HG02763 (cell line): ENCODE data around the gene CEP72.

Experiments used
- ATAC-seq: cut with Tn5 transposase; IDR thresholded peaks from one replicate; pipeline ENCODE4 v1.9.1; 2021; ENCODE audit warnings: mild to moderate bottlenecking, moderate library complexity; ENCODE audit not compliant: unreplicated experiment

The CEP72 gene

DNA sequence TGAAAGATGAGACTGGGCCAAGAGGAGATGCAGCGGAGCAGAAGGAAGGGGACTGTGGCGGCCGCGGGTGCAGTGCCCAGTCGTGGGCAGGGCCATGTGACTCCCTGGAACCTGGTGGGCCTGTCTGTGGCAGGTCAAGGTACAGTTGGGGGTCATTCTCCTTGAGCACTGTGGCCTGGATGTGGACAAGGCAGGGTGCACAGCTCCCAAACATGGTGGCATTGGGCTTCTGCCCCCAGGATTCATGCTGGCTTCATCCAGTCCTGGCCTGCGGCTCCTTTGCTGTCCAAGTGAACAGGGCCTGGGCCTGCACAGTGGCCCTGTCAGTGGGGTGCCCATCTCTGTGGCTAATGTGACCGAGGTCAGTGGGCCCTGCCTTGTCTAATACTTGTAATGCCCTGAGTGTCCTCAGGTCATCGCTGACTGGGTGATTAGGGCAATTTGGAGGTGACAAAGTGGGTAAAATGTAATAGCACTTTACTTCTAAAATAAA, 39.9 kb downstream of the CEP72 start:
- ATAC-seq, result no peak

DNA sequence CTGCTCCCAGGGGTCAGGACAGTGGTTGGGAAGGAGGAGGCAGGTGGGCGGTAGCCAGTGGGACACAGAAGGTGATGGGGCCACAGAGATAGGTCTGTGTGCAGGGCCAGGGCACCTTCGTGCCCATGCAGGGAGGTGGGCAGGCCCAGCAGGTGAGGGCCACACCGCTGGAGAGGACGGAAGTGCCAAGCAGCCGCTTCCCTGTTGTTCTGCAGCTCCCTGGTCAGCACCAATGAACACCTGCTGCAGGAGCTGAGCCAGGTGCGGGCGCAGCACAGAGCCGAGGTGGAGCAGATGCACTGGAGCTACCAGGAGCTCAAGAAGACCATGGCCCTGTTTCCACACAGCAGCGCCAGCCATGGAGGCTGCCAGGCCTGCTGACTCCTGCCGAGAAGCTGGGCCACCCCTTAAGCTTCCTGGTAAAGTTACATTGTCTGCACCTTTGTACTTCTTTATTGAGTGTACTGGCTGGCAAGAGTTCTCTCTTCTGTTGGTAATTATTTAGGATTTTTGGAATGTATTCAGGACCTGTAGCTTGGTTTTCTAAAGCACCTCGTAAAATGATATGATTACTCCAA, 40.7 kb downstream of the CEP72 start:
- ATAC-seq, result no peak

DNA sequence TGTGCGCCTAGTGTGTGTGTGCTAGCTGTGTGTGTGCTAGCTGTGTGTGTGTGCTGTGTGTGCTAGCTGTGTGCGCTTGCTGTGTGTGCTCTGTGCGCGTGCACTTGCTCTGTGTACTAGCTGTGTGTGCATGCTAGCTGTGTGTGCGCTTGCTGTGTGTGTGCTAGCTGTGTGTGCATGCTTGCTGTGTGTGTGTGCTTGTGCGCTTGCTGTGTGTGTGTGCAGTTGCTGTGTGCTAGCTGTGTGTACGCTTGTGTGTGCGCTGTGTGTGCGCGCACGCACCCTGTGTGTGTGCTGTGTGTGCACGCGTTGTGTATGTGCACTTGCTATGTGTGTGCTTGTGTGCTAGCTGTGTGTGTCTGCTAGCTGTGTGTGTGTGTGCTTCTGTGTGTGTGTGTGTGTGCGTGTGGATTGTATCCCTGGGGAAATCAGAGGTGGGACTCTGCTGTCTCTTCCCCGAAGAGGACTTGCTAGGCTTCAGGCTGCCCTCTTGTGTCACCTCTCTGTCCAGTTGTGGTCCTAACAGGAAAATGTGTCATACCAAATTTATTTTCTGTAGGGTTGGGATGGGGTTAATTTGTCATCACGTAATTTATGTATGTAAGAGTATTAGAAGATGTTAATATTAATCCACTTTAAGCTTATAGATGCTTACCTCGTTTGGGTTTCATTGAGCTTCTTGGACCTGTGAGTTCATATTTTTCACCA, 42.1 kb downstream of the CEP72 start:
- ATAC-seq, result no peak

DNA sequence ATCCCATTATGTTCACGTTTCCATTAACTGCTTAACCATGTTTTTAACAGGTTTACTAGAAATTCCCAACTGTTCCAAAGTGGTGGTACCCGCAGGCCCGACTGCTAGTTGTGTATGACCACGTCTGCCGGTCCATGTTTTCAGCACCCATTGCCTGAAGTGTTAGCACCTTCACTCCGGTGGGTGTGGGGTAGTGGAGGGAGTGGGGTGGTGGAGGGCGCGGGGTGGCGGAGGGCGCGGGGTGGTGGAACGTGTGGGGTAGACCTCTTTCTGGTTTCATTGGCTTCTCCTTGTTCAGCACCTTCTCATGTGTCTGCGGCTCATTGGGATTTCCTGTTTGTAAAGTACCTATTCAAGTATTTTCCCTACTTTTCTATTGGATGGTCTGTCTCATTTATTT, 43.3 kb downstream of the CEP72 start:
- ATAC-seq, result no peak

DNA sequence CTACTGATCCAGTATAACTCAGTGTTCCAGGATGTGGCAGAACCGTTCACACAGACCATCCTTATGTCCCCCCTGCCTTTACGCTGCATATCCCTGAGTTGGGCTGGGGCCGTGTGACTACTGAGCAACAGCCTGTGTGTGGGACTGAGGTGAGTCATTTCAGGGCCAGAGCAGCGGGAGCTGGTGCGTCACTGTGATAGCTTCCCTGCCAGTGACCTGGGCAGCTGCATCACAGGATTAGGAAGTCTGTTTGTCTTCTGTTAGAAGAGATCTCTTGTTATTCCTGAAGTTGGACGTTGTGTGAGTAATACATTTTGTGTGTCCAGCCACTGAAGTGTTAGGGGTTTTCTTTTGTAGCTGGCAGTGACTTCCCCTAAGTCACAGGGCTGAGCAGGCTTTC, 45.4 kb downstream of the CEP72 start:
- no peak for ATAC-seq

DNA sequence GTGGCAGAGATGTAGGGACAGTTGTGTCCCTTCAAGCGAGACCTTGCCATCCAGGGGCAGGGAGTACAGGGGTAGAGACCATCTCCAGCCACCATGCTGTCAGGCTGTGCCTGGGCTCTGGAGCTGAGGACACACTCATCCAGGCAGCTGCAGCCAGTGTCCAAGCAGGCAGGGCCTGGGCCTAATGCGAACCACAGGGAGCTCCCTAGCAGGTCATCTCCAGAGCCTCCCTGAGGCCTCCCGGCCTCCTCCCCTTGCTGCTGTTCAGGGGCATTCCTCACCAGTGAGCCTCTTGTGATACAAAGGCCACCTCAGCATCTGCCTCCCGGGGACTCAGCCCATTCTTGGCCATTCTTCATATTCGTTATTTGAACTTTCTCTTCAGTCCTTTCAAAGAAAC, 46.0 kb downstream of the CEP72 start:
- no peak for ATAC-seq

DNA sequence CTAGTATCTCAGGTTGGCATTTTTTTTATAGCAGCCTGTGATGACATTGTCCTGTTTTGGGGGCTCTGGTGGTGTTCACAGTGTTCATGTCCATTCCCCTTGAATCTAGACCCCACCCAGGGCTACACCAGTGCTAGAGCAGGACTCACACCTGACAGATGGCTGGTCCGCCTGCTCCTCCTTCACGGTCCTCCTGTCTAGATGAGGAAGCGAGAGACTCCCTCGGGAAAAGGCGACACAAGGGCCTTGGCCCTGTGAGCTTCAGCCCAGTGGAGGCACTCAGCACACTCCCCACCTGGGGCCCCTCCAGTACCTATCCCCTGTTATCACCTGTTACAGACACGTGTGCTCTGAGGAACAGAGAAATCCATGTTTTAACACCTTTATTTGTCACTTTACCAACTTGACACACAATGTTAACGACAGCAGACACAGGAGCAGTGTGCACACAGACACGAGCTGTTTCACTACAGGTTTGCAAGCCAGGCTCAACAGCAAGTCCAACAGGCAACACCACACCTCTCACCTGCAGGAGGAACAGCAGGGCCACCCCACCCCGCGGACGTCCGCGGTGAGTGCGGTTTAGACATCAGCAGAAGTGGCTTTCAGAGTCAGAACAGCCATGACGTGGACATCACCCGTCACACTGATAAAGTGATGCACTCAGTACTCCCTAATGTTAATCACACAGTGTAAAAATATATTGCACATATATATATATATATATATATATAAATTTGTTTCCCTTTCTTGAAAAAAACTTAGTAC, 47.5 kb downstream of the CEP72 start:
- no peak for ATAC-seq

DNA sequence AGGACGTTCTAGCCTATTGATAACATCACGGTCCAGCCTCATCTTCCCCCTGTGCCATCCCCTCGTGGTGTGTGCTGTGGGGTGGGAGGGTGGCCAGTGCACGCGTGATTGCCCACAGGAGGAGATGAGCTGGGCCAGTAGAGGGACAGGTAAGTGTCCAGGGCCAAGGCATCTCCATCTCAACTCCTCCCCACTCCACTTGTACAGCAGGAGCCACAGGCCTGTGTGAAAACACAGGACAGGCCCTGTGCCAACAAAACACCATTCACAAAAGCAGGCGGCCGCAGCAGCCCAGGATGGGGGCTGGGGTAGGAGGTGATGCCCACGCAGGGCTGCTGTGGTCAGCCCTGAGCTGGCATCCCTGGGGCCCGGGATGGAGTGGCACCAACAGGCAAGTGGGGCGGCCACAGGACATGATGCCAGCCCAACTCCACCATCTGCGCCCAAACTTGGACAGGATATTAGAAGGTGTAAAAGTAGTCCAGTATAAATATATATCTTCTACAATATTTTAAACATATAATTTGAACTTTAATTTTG, 48.4 kb downstream of the CEP72 start:
- no peak for ATAC-seq

DNA sequence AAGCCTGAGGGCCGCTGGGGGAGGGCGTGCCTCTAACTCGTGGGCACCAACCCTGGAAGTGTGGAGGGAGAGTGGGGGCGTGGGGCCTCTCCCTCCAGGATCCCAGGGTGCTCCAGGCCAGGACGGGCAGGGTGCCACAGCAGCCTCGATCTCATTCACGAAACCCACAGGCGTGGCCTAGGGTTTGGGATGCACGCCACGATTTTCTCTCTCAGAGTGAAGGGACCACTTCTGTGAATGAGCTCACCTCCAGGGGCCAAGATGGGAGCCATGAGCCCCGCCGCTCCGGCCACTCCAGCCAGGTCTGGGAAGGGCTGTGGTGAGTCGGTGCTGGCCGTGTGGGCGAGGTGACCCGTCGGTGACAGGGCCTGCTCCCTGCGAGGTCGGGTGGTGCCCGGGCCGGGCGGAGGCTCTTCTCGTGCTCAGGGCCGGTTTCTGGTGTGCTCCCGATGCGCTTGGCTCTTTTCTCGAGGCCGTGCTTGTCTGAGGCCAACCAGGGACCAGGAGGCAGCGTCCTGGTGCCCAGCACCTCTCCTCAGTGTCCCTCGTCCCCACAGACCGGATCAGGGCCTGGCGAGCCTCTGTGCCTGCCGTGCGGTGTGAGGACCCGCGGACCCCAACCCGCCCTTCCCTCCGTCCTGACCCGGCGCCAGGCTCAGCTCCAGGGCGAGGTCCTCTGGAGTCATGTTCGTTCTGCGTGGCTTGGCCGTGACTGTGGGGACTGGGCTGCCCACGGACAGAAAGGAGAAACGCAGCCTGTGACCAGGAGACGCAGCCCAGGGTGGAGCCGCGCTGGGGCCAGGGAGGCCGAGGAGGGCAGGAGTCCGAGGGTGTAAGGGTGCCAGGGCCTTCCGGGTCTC, 50.0 kb downstream of the CEP72 start:
- ATAC-seq, result no peak

DNA sequence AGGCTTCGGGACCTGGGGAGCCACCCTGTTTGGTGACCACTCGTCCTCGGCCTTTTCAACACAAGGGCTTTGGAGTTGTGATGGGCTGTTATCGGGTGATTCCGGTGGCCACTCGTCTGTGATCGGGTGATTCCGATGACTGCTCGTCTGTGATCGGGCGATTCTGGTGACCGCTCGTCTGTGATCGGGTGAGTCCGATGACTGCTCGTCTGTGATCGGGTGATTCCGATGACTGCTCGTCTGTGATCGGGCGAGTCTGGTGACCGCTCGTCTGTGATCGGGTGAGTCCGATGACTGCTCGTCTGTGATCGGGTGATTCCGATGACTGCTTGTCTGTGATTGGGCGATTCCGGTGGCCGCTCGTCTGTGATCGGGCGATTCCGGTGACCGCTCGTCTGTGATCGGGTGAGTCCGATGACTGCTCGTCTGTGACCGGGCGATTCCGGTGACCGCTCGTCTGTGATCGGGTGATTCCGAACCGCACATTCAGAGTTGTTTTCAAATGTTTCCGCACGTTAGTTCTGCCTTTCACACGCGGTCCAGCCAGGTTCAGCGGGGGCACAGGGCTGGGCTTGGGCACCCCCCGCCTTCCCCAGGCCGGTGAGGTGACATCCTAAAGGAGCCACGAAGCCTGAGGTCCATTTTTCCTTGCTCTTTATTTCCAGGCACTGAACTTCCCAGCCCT, 50.8 kb downstream of the CEP72 start:
- no peak for ATAC-seq

DNA sequence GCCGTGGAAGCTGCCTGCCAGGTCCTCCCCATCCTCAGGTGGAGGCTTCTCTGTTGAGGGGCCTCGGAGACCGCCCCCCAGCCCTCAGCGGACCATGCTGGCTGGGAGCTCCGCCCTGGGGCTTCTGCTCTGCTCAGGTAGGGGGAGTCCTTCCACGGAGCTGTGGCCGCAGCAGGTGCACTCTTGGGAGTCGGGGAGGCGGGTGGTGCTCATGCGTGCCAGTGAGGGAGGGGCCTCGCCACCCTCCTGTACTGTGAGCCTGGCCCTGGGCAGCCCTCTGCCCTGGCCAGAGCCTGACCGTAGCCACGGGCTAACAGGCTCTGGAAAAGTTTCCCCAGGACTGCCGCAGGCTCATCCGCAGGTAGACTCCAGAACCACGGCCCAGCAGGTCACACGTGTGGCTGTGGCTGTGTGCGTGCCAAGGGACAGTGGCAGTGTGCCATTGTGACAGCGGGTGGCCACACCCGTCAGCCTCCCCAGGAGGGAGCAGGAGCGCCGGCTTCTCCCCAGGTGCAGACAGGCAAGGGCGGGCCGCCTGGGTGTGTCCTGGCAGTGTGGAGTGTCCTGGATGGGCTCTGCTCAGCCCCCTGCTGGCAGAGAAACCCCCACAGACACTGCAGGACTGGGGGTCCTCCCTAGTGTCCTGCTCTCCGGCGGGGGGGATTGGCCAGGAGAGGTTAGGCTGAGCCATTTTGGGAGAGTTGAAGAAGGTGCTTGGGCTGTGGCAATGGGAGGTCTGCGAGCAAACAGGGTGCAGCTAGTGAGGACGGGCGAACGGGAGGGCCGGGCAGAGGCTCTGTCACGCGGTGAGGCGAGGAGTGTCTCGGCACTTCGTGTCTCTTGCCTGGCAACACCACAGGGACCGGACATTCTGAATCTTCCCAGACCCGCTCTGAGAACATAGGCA, 51.5 kb downstream of the CEP72 start:
- ATAC-seq, result no peak

DNA sequence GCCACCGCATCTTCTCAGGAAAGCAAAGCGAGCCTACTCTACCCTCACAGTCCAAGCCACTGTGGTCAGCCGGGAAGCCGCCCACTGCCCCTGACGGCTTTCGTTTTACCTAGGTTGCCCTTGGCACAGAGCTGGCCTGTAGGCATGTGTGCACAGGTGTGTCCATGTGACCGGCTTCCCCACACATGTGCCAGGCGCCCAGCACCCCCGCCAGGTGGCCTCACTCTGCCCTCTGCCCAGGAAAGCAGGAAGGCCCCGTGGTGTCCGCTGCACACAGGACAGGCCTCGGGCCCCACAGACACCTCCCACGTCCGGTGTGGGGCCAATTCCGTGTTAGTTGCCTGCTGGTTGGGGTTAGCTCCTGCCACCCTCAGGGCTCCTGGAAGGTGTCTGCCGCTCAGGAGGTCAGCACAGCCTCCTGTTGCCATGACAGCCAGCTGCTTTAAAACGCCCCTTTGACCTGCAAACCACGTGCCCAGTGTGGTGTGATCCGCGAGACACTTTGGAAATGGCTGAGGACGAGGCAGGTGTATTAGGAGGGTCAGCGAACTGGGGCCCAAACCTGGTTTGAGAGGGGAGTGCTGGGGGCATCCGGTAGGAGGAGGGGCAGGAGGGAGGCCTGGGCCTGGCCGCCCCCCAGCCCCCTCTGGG, 52.3 kb downstream of the CEP72 start:
- no peak for ATAC-seq

DNA sequence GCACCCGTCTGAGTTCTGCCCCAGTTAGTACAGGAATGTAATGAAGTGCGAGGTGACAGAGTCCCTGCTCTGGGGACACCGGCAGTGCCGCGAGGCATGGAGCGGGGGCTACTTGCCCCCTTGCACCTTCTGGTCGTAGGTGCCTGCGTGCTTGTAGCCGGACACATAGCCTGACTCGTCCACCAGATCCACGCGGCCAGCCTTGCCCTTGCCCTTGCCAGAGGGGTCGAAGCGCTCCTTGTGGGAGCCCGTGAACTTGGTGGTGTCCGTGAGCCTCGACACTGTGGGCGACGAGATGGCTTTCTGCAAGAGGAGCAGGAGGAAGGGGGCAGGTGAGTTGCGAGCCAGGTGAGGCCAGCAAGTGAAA, 52.8 kb downstream of the CEP72 start:
- no peak for ATAC-seq

DNA sequence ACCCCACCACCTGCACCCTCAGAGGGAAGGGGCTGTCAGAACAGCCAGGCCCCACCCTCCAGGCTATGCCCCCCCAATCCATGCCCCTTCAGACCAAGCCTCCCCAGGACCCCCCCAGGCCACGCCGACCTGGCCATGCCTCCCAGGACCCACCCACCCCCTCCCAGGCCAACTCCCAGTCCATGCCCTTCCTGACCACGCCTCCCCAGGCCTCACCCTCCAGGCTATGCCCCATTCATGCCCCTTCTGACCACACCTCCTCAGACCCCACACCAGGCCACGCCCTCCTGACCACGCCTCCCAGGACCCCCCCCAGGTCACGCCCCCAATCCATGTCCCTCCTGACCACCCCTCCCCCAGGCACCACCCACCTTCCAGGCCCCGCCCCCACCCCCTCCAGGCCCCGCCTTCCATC, 53.4 kb downstream of the CEP72 start:
- no peak for ATAC-seq

DNA sequence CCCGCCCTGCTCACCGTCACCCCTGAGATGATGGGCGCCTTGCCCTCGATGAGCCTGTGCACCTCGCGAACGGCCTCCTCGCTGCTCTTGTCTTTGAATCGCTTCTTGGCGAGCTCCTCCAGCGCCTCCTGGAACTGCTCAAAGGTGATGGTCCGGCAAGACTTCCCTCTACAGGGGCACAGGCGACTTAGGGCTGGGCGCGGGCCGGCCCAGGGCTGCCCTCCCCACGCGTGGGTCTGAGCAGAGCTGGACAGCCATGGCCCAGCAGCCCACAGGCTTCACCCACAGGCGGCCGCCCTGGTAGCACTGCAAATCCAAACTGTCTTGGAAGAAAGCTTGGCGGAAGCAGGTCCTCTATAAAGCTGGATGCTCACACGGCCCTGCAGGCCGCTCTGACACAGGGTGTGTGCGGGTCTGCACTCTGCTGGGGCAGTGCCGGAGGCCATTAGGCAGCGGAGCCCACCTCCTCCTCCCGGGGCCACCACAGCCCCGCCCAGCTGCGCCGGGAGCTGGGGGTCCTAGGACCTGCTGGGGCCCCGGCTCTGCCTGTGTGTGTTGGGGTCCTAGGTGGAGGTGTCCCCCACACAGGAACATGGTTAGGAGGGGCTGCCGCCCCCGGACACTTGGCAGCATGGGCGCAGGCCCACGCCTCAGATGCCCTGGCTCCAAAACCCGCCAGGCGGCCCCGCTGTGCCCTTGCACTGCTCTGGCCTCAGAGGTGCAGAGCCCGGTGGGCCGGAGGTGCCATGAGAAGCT, 54.0 kb downstream of the CEP72 start:
- no peak for ATAC-seq

DNA sequence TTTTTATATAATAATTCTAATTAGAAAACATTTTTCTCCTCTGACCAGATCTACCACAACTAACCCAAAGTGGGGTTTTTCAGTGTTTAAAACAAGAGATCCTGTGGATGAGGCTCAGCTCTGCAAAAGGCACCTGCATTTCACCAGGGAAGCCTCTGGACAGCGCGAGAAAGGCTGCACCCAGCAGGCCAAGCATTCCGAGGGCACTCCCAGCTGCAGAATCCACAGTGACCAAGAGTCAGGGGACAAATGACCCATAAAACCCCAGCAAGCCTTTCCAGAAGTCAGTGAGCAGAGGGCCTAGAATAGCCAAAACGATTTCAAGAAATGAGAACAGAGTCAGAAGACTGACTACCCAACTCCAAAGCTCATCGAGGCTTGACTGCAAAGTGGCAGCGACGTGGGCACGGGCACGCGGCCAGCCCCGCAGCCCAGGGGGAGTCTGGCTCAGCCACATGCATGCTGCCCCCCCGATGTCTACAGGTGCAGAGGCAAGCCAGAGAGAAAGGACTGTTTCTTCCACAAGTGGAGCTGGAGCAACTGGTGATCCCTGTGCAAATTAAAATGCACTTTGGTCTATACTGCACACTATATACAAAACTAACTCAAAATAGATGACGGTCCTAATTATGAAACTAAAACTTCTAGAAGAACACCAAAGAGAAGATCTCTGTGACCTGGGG, 54.8 kb downstream of the CEP72 start:
- ATAC-seq, result no peak

DNA sequence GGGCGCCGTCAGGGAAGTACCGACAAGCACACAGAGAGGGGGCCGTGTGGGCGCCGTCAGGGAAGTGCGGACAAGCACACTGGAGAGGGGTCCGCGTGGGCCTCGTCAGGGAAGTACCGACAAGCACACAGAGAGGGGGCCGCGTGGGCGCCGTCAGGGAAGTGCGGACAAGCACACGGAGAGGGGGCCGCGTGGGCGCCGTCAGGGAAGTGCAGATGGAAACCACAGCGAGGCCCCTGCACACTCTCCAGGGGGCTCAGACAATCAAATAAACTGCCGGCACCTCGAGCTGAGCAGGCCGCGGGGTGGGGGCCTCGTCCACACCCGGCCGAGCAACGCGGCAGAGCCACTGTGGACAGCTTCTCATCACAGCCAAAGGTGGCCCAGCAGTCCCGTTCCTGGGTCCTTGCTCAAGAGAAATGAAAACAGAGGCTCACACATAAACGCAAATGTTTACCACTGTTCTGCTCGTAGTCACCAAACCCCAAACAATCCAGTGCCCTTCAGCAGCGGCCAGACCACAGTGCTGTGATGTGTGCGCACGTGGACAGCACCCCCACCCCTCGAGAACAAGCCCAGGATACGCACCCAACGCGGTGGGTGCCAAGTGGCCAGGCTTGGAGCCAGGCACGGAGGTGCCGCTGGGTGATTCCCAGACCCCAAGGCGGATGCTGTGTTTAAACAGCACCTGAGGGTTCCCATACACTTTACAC, 56.3 kb downstream of the CEP72 start:
- no peak for ATAC-seq
